K562 (cell line): ENCODE data around the gene SNAI1. TPM values are rescaled to one million over a fixed set of nuclear protein-coding genes. Genes with fewer than 3 reads are reported as not detected.
A peak's percentile ranks its signal among the peaks of the same experiment; 100 is the strongest.

ENCODE experiments used
- ATAC-seq: fragments of 200-7000 bp; cut with Tn5 transposase; 3 replicates; pipeline ENCODE4 v1.9.1; 2020; ENCODE audit warnings: moderate library complexity
- BruUV-seq: library from RNA; stranded (reverse); fragments of 400-500 nt; replicated peaks from 2 replicates; lab custom pipeline; 2021; lab: Mats Ljungman, UMichigan
- CTCF ChIA-PET: fragments of 300-600 bp; formaldehyde crosslinking; extraction: SDS; loops from one replicate; lab custom pipeline; 2021; ENCODE audit warnings: low intra/inter-chr PET ratio; lab: Yijun Ruan, JAX
- POLR2A ChIA-PET: fragments of 300-600, 350-650 bp; sonication (Branson Sonifier 250); formaldehyde crosslinking; extraction: SDS; loops from one replicate; lab custom pipeline; 2021; ENCODE audit warnings: antibody characterized with exemption, inconsistent platforms; lab: Yijun Ruan, JAX
- DNase-seq, 4 experiments: peaks; one replicate each; pipeline versions ENCODE4 v3.0.0 to v3.0.0-alpha.2; 2011 to 2018; ENCODE audit warnings: low spot score in 3 of 4, mixed read lengths in 3 of 4; ENCODE audit errors: extremely low read depth in 1 of 4
- FAIRE-seq: peaks from 2 replicates; lab custom pipeline; 2011; peaks lifted over from hg19 to GRCh38; lab: Jason Lieb, UNC
- H2AFZ ChIP-seq: 2 replicates; pipeline ENCODE4 v1.6.0; 2011; ENCODE audit warnings: low read depth, low read length, control low read depth, inconsistent platforms
- H3K27ac ChIP-seq: fragments of 200-600 bp; 3 replicates; pipeline ENCODE4 v1.8.0; 2011; ENCODE audit warnings: low read depth, mild to moderate bottlenecking, control low read depth, inconsistent platforms, low read length, moderate library complexity, mixed read lengths; ENCODE audit errors: extremely low read depth
- H3K27me3 ChIP-seq, 2 experiments: fragments of 300-600 bp in 1 of 2; 2 replicates in 1 of 2; 3 replicates in 1 of 2; pipeline versions ENCODE4 v1.6.0 to v1.8.0; 2011; ENCODE audit warnings: inconsistent platforms in 2 of 2, low read length in 2 of 2, mild to moderate bottlenecking in 1 of 2, mixed read lengths in 1 of 2, moderate library complexity in 1 of 2; ENCODE audit not compliant: control insufficient read depth in 2 of 2, insufficient read depth in 2 of 2
- H3K36me3 ChIP-seq: fragments of 300-600 bp; 3 replicates; pipeline ENCODE4 v1.8.0; 2011; ENCODE audit warnings: mild to moderate bottlenecking, low read length, inconsistent platforms; ENCODE audit not compliant: control insufficient read depth, insufficient read depth
- H3K4me1 ChIP-seq, 2 experiments: fragments of 200-600 bp in 1 of 2; replicated peaks in 1 of 2; 2 replicates in 1 of 2; 3 replicates in 1 of 2; pipeline versions ENCODE4 v1.5.1 to v1.8.0; 2011; ENCODE audit warnings: inconsistent platforms in 2 of 2, low read length in 2 of 2, mild to moderate bottlenecking in 1 of 2, mixed read lengths in 1 of 2, moderate library complexity in 1 of 2; ENCODE audit not compliant: control insufficient read depth in 2 of 2, insufficient read depth in 2 of 2
- H3K4me2 ChIP-seq: 2 replicates; pipeline ENCODE4 v1.6.1; 2011; ENCODE audit warnings: low read length, control low read depth, inconsistent platforms, mixed read lengths; ENCODE audit not compliant: insufficient read depth
- H3K4me3 ChIP-seq: fragments of 200-600 bp; sonication (generic), shearing (Covaris generic); 2 replicates; pipeline ENCODE4 v1.5.1; 2016; ENCODE audit warnings: control low read depth, inconsistent platforms
- H3K79me2 ChIP-seq: fragments of 200-600 bp; 3 replicates; pipeline ENCODE4 v1.8.0; 2011; ENCODE audit warnings: low read length, inconsistent platforms; ENCODE audit not compliant: control insufficient read depth, insufficient read depth
- H3K9ac ChIP-seq, 2 experiments: 2 replicates each; pipeline versions ENCODE4 v1.6.0 to v1.6.1; 2011; ENCODE audit warnings: low read depth in 2 of 2, low read length in 2 of 2, control low read depth in 1 of 2, inconsistent platforms in 1 of 2, mild to moderate bottlenecking in 1 of 2, mixed read lengths in 1 of 2; ENCODE audit not compliant: insufficient read depth in 1 of 2
- H3K9me1 ChIP-seq: one replicate; pipeline ENCODE4 v1.6.0; 2011; ENCODE audit warnings: inconsistent platforms, mild to moderate bottlenecking, low read length, moderate library complexity; ENCODE audit not compliant: control insufficient read depth, insufficient read depth
- H3K9me3 ChIP-seq: replicated peaks from 2 replicates; pipeline ENCODE4 v1.5.1; 2011; ENCODE audit warnings: low read depth, low read length, inconsistent platforms; ENCODE audit not compliant: control insufficient read depth, insufficient read depth
- H4K20me1 ChIP-seq: replicated peaks from 2 replicates; pipeline ENCODE4 v1.6.1; 2011; ENCODE audit warnings: low read length, inconsistent platforms, mixed read lengths; ENCODE audit not compliant: control insufficient read depth, insufficient read depth
- CBX2 ChIP-seq: fragments of 200-600 bp; sonication (generic); IDR thresholded peaks from one replicate; pipeline ENCODE4 v1.6.1; 2012; ENCODE audit warnings: mild to moderate bottlenecking, low read length, inconsistent platforms; ENCODE audit not compliant: insufficient read depth, poor library complexity, severe bottlenecking
- FOXJ2 ChIP-seq: fragments of 200-800 bp; sonication (Bioruptor generic); IDR thresholded peaks from 2 replicates; pipeline ENCODE4 v1.6.1; 2016; ENCODE audit warnings: missing genetic modification characterization, missing compliant biosample characterization
- FOXP1 ChIP-seq: sonication (generic); formaldehyde crosslinking; IDR thresholded peaks from 2 replicates; pipeline ENCODE4 v1.8.0; 2022; ENCODE audit warnings: mild to moderate bottlenecking, missing genetic modification reagents
- HEY1 ChIP-seq: fragments of 250-450 bp; sonication (Bioruptor Pico); IDR thresholded peaks from 2 replicates; pipeline ENCODE4 v1.5.0; 2020; ENCODE audit warnings: mild to moderate bottlenecking, moderate library complexity, borderline replicate concordance
- KDM1A ChIP-seq, 2 experiments: fragments of 450-650 bp; IDR thresholded peaks; 2 replicates each; pipeline ENCODE4 v1.6.1; 2016; ENCODE audit warnings: mild to moderate bottlenecking in 2 of 2
- MYC ChIP-seq, 2 experiments: fragments of 250-450 bp in 1 of 2; sonication (Bioruptor Pico) in 1 of 2; IDR thresholded peaks; 2 replicates each; pipeline versions ENCODE4 v1.5.1 to v1.6.1; 2012 to 2021; ENCODE audit warnings: low read depth in 2 of 2, borderline replicate concordance in 1 of 2, improper control_type of control experiment in 1 of 2, low read length in 1 of 2, mild to moderate bottlenecking in 1 of 2, moderate library complexity in 1 of 2
- POLR2B ChIP-seq: fragments of 450-650 bp; IDR thresholded peaks from 2 replicates; pipeline ENCODE4 v1.6.1; 2018; ENCODE audit warnings: low read depth; ENCODE audit not compliant: partially characterized antibody
- ZBTB49 ChIP-seq: sonication (generic); formaldehyde crosslinking; IDR thresholded peaks from 2 replicates; pipeline ENCODE4 v1.8.0; 2022; ENCODE audit warnings: missing genetic modification reagents, mild to moderate bottlenecking, borderline replicate concordance
- ZNF121 ChIP-seq: sonication (generic); formaldehyde crosslinking; conservative IDR thresholded peaks from 2 replicates; pipeline ENCODE4 v1.8.0; 2022; ENCODE audit warnings: missing genetic modification reagents
- WGBS: fragments of 100-300 bp; shearing (Covaris generic); methylation state at CpG from one replicate; pipeline ENCODE4 v1.1.6; 2016; ENCODE audit warnings: low coverage, mixed read lengths; ENCODE audit not compliant: insufficient coverage; ENCODE audit errors: missing lambda C conversion rate; 5-methylcytosine and 5-hydroxymethylcytosine counted together
- in situ Hi-C: fragments of 300-500 bp; cut with MboI; formaldehyde crosslinking; loops from 4 replicates; pipeline ENCODE4 v1.15.0; 2018; ENCODE audit warnings: inconsistent platforms, mixed read lengths
- intact Hi-C: fragments of 100-400 bp; cut with micrococcal nuclease; formaldehyde crosslinking; loops from 2 replicates; pipeline ENCODE4 v1.14.2; 2022
- polyA plus RNA-seq, 8 experiments: library from polyadenylated mRNA; depleted of rRNA in 4 of 8; stranded (reverse) in 5 of 8; unstranded in 3 of 8; fragments of >200 nt; fragmentation: Nextera tagmentation in 2 of 8; fragmentation: Illumina TruSeq in 1 of 8; extraction: Ambion mirVana in 2 of 8; extraction: Trizol in 1 of 8; gene quantifications; 2 replicates each; pipeline versions ENCODE4 v1.2.1 to v1.2.3, GENCODE V29; 2011 to 2014; ENCODE audit warnings: inconsistent platforms in 1 of 8, missing spikeins in 1 of 8
- total RNA-seq, 7 experiments: library from RNA; depleted of rRNA in 6 of 7; stranded (reverse); fragments of >200 nt in 6 of 7; fragmentation: Illumina TruSeq in 2 of 7; extraction: Trizol in 2 of 7; gene quantifications; 2 replicates each; pipeline versions ENCODE4 v1.2.1 to v1.2.3, GENCODE V29; 2011 to 2021; ENCODE audit warnings: low replicate concordance in 1 of 7
- TF ChIP-seq, protein P1 (sequence below): sonication (generic); formaldehyde crosslinking; IDR thresholded peaks from 2 replicates; pipeline ENCODE4 v1.8.0; 2023; ENCODE audit warnings: mild to moderate bottlenecking, missing genetic modification reagents
- TF ChIP-seq, protein P2 (sequence below), 3 experiments: fragments of 200-800 bp in 1 of 3; fragments of 250-450 bp in 1 of 3; fragments of 450-650 bp in 1 of 3; sonication (Bioruptor Pico) in 1 of 3; sonication (Bioruptor generic) in 1 of 3; formaldehyde crosslinking in 1 of 3; IDR thresholded peaks; 2 replicates each; pipeline versions ENCODE4 v1.6.1 to v1.8.0; 2016 to 2022; ENCODE audit warnings: mild to moderate bottlenecking in 2 of 3, missing genetic modification characterization in 2 of 3, missing compliant biosample characterization in 1 of 3, moderate library complexity in 1 of 3

The SNAI1 gene
- total and polyA plus RNA-seq, 9 of the 15 experiments (the other 6 are each of a cell fraction or from before 2014, with no cell fraction given), result 0.32 to 11.6 (median 2.0) TPM

- TF ChIP-seq FOXP1 (CRISPR knock-in tag), result no peak
Observed at GRCh38 chr20:50034567-50035180, 51.9 kb downstream of the SNAI1 start (continued).

DNA sequence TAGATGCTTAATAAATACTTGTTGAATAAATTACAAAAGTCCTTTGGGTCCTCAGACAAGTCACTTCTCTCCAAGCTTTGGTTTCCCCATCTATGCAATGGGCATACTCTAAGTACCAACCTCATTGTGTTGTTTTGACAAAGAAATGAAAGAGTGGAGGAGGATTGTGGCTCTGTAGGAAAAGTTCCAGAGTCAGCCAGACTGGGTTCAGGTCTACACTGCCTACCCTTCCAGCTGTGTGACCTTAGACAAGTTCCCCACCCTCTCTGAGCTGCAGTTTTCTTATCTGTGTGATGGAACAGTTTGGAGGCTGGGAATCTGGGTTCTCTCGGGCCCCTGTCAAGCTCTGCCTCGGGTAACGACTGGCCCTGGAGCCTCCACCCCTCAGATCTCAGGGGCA lies 53.9 kb downstream of the SNAI1 start:
- Histone ChIP-seq H2AFZ (no peak overlapping the region), H4K20me1 (no peaks in the 10 kb centered on the region), H3K9ac (peak overlapping the region in 1 of 2 experiments; percentile 6; a peak in 1 of 4 replicates), H3K4me1 (peaks cover 9 to 24% of the 10 kb centered on the region in 2 experiments; a peak in 4 of 5 replicates), H3K27ac (no peak overlapping the region), H3K9me3 (no peaks in the 10 kb centered on the region), H3K36me3 (no peaks in the 10 kb centered on the region), H3K4me3 (no peak overlapping the region), H3K4me2 (no peak overlapping the region), H3K79me2 (no peaks in the 10 kb centered on the region), H3K9me1 (no peaks in the 10 kb centered on the region), H3K27me3 (no peaks in the 10 kb centered on the region)
- ChIA-PET POLR2A (interaction anchor here (0.6 to 2.6 kb wide), 5 partner anchors 8 to 469 kb away, joined by 3 to 11 read pairs (median 3); no protein-coding TSS in a partner anchor), CTCF (no interaction called here)
- DNase-seq (no peak), ATAC-seq (no peak), FAIRE-seq (peak; percentile 44)
- 46% methylated on average over 3 of the region's 3 CpGs for WGBS
- no TSS peak for BruUV-seq
- intact Hi-C loops (no loop called here), in situ Hi-C loops (no loop called here)
- TF ChIP-seq, protein P1, sequence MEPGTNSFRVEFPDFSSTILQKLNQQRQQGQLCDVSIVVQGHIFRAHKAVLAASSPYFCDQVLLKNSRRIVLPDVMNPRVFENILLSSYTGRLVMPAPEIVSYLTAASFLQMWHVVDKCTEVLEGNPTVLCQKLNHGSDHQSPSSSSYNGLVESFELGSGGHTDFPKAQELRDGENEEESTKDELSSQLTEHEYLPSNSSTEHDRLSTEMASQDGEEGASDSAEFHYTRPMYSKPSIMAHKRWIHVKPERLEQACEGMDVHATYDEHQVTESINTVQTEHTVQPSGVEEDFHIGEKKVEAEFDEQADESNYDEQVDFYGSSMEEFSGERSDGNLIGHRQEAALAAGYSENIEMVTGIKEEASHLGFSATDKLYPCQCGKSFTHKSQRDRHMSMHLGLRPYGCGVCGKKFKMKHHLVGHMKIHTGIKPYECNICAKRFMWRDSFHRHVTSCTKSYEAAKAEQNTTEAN, result no peak
- TF ChIP-seq MYC (IDR thresholded peaks at IDR 0.05; ENCODE audit: low read depth, low read length), result no peak
- no peak for TF ChIP-seq MYC (CRISPR knock-in tag; IDR thresholded peaks at IDR 0.05; ENCODE audit: borderline replicate concordance, low read depth)
- no peak for TF ChIP-seq POLR2B
- TF ChIP-seq KDM1A (IDR thresholded peaks at IDR 0.05), result peak in 1 of 2 experiments; percentile 59; a peak in 2 of 4 replicates
- TF ChIP-seq ZNF121 (CRISPR knock-in tag), result no peak
- TF ChIP-seq ZBTB49 (CRISPR knock-in tag), result no peak
- no peak for TF ChIP-seq HEY1 (CRISPR knock-in tag)
- TF ChIP-seq, protein P2, sequence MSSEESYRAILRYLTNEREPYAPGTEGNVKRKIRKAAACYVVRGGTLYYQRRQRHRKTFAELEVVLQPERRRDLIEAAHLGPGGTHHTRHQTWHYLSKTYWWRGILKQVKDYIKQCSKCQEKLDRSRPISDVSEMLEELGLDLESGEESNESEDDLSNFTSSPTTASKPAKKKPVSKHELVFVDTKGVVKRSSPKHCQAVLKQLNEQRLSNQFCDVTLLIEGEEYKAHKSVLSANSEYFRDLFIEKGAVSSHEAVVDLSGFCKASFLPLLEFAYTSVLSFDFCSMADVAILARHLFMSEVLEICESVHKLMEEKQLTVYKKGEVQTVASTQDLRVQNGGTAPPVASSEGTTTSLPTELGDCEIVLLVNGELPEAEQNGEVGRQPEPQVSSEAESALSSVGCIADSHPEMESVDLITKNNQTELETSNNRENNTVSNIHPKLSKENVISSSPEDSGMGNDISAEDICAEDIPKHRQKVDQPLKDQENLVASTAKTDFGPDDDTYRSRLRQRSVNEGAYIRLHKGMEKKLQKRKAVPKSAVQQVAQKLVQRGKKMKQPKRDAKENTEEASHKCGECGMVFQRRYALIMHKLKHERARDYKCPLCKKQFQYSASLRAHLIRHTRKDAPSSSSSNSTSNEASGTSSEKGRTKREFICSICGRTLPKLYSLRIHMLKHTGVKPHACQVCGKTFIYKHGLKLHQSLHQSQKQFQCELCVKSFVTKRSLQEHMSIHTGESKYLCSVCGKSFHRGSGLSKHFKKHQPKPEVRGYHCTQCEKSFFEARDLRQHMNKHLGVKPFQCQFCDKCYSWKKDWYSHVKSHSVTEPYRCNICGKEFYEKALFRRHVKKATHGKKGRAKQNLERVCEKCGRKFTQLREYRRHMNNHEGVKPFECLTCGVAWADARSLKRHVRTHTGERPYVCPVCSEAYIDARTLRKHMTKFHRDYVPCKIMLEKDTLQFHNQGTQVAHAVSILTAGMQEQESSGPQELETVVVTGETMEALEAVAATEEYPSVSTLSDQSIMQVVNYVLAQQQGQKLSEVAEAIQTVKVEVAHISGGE (CRISPR knock-in tag; IDR thresholded peaks at IDR 0.05), result peak in 1 of 3 experiments; percentile 17; a peak in 1 of 6 replicates
- no peak for TF ChIP-seq FOXJ2 (tag)
- no peak for TF ChIP-seq CBX2
